ENCODE data around the gene UBR4. TPM values are rescaled to one million over a fixed set of nuclear protein-coding genes. Genes with fewer than 3 reads are reported as not detected.

Gene UBR4
- total and polyA plus RNA-seq, 2 donors from 2014 or later = 167 to 319 TPM

DNA sequence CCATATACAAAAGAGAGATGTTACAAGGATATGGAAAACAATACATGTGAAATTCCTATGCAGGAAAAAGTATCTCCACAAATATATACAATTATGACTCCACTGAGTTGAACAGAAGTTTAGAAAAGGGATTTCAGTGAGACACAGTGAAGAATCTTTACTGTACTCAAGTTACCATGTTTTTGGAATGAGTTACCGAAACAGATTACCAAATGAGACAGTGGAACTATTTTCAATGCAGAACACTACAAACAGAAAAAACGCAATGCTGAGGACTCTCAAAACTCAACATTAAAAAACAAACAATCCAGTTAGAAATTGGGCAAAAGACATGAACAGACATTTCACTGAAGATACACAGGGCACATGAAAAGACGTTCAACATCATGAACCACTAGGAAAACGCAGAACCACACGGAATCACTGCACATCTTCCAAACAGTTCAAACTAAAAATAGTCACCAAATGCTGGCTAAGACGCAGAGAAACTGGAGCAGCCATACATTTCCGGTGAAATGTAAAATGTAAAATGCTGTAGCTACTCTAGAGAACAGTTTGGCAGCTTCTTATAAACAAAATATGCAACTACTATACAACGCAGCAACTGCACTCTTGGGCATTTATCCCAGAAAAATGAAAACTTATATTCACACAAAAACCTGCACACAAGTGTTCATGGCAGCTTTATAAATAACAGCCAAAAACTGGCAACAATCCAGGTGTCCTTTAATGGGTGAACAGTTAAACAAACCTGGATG lies 118.7 kb downstream of the UBR4 start:
- Histone ChIP-seq H3K27me3 (ENCODE audit: control insufficient read depth, insufficient read depth, low read length) (no peaks in the 10 kb centered on the region), H3K9ac (ENCODE audit: low read length in 3 of 3) (no peak overlapping the region), H3K4me1 (ENCODE audit: control insufficient read depth in 2 of 3, insufficient read depth in 2 of 3, low read depth in 1 of 3, low read length in 3 of 3) (peaks cover 0 to 25% (median 19%) of the 10 kb centered on the region in 3 donors), H3K36me3 (ENCODE audit: control insufficient read depth in 2 of 3, insufficient read depth in 3 of 3, low read length in 3 of 3) (peaks cover 47 to 79% (median 78%) of the 10 kb centered on the region in 3 donors), H3K4me3 (ENCODE audit: low read length in 3 of 3) (no peak overlapping the region), H3K27ac (ENCODE audit: low read depth in 2 of 2, low read length in 2 of 2) (peak overlapping the region in 1 of 2 donors; percentile 84), H3K9me3 (ENCODE audit: control insufficient read depth in 2 of 3, insufficient read depth in 1 of 3, low read length in 3 of 3) (no peaks in the 10 kb centered on the region)
- FAIRE-seq (no peak), DNase-seq (no peak)
- intact Hi-C loops (cut with DNase I) = loop anchor here (10.0 kb wide), 1 partner anchor 177 kb away; no protein-coding TSS in a partner anchor
- TF ChIP-seq CTCF (IDR thresholded peaks at IDR 0.05; ENCODE audit: borderline replicate concordance, extremely low read depth, insufficient read depth) = no peak

GRCh38 chr1:19089524-19089923 lies 120.5 kb downstream of the UBR4 start:
- peaks cover 37 to 74% (median 63%) of the 10 kb centered on the region in 3 donors for H3K36me3 ChIP-seq (ENCODE audit: control insufficient read depth in 2 of 3, insufficient read depth in 3 of 3, low read length in 3 of 3)
- no peak overlapping the region for H3K9ac ChIP-seq (ENCODE audit: low read length in 3 of 3)
- H3K27ac ChIP-seq (ENCODE audit: low read depth in 2 of 2, low read length in 2 of 2) = peak overlapping the region in 1 of 2 donors; percentile 28
- intact Hi-C loops (cut with DNase I) = no loop called here
- DNase-seq = no peak
- no peak overlapping the region for H3K4me3 ChIP-seq (ENCODE audit: low read length in 3 of 3)
- TF ChIP-seq CTCF (IDR thresholded peaks at IDR 0.05; ENCODE audit: borderline replicate concordance, extremely low read depth, insufficient read depth) = no peak
- no peak for FAIRE-seq
- H3K27me3 ChIP-seq (ENCODE audit: control insufficient read depth, insufficient read depth, low read length) = no peaks in the 10 kb centered on the region
- peaks cover 0 to 29% (median 20%) of the 10 kb centered on the region in 3 donors for H3K4me1 ChIP-seq (ENCODE audit: control insufficient read depth in 2 of 3, insufficient read depth in 2 of 3, low read depth in 1 of 3, low read length in 3 of 3)
- no peaks in the 10 kb centered on the region for H3K9me3 ChIP-seq (ENCODE audit: control insufficient read depth in 2 of 3, insufficient read depth in 1 of 3, low read length in 3 of 3)

GRCh38 chr1:19088717-19089442 lies 121.2 kb downstream of the UBR4 start:
- no peak overlapping the region for H3K4me3 ChIP-seq (ENCODE audit: low read length in 3 of 3)
- no peaks in the 10 kb centered on the region for H3K9me3 ChIP-seq (ENCODE audit: control insufficient read depth in 2 of 3, insufficient read depth in 1 of 3, low read length in 3 of 3)
- H3K4me1 ChIP-seq (ENCODE audit: control insufficient read depth in 2 of 3, insufficient read depth in 2 of 3, low read depth in 1 of 3, low read length in 3 of 3) = peaks cover 0 to 29% (median 20%) of the 10 kb centered on the region in 3 donors
- H3K9ac ChIP-seq (ENCODE audit: low read length in 3 of 3) = no peak overlapping the region
- H3K36me3 ChIP-seq (ENCODE audit: control insufficient read depth in 2 of 3, insufficient read depth in 3 of 3, low read length in 3 of 3) = peaks cover 35 to 74% (median 64%) of the 10 kb centered on the region in 3 donors
- DNase-seq (no peak), FAIRE-seq (no peak)
- H3K27me3 ChIP-seq (ENCODE audit: control insufficient read depth, insufficient read depth, low read length) = no peaks in the 10 kb centered on the region
- intact Hi-C loops (cut with DNase I) = no loop called here
- peak overlapping the region in 1 of 2 donors; percentile 48 for H3K27ac ChIP-seq (ENCODE audit: low read depth in 2 of 2, low read length in 2 of 2)
- TF ChIP-seq CTCF (IDR thresholded peaks at IDR 0.05; ENCODE audit: borderline replicate concordance, extremely low read depth, insufficient read depth) = no peak
